Retinal pigment epithelial cell (primary cell): ENCODE results near the gene MS4A15.

Experiments used
- DNase-seq: peaks from one replicate; pipeline ENCODE4 v3.0.0-alpha.2; 2010; ENCODE audit warnings: low read depth
- H3K4me3 ChIP-seq: 2 replicates; pipeline ENCODE4 v1.5.1; 2011; ENCODE audit warnings: mild to moderate bottlenecking, low read length, control low read depth, moderate library complexity
- CTCF ChIP-seq: conservative IDR thresholded peaks from 2 replicates; pipeline ENCODE4 v1.5.1; 2011; ENCODE audit warnings: low read depth, low read length, control low read depth, inconsistent platforms

The MS4A15 gene

DNA sequence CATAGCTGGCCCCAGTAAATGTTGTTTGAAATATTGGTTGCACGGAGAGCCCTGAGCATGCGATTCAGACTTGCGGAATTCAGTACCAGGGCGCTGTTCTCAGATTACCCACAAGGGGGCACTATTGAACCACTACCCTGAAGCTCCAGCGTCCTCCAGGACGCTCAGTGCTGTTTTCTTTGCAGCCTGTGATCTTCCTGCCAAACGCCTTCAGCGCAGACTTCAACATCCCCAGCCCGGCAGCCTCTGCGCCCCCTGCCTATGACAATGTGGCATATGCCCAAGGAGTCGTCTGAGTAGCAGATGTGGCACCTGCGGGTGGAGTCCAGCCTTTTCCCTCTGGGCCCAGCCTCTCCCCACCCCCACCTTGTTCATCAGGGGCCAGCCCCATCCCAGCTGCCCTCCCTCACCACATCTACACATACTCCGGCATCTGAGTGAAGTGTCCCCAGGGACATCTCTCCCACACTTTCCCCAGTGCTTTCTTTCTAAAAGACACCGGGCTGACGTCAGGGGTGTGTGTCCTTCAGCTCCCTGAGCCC, 18.8 kb downstream of the MS4A15 start:
- no peak overlapping the region for H3K4me3 ChIP-seq
- TF ChIP-seq CTCF, result peak; percentile 97

GRCh38 chr11:60776167-60776566, 19.5 kb downstream of the MS4A15 start:
- no peak for TF ChIP-seq CTCF
- H3K4me3 ChIP-seq, result no peak overlapping the region

More for the DNA sequence above, 18.8 kb downstream of the MS4A15 start:
- peak; percentile 49 for DNase-seq

DNA sequence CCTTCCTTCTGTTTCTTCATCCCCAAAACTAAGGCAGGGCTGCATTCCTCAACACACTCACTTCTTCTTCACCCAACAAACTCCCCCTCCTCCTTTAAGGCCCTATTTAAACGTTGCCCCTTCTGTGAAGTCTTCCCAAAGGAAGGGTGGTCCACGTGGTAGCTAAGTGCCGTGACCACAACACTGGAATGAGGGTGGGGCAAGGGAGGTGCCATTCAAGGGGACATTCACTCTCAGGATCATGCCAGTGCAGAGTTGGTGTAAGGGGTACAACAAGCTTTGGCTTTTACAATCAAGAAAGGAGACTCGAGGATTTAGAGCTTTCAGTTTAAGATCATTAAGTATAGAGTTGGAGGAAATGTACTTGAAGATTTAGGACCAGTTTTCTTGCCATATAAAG, 20.4 kb downstream of the MS4A15 start:
- TF ChIP-seq CTCF, result no peak
- H3K4me3 ChIP-seq, result no peak overlapping the region
- no peak for DNase-seq

More at GRCh38 chr11:60776167-60776566, 19.5 kb downstream of the MS4A15 start:
- no peak for DNase-seq

GRCh38 chr11:60777572-60777971, 20.9 kb downstream of the MS4A15 start:
- DNase-seq, result peak; percentile 59
- TF ChIP-seq CTCF, result no peak
- no peak overlapping the region for H3K4me3 ChIP-seq

DNA sequence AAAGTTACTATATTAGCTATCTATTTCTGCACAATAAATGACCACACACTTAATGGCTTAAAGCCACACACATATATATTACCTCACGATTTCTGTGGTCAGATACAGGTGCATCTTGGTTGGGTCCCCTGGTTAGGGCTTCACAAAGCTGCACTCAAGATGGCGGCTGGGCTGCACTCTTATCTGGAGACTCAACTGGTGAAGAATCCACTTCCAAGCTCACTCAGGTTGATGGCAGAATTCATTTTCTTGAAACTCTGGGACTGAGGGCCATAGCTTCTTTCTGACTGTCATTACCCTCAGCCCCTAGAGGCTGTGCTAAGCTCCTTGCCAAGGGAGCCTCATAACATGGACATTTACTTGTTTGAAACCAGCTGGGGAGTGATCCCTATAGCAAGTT, 23.4 kb downstream of the MS4A15 start:
- DNase-seq, result no peak
- H3K4me3 ChIP-seq, result no peak overlapping the region
- TF ChIP-seq CTCF, result no peak

GRCh38 chr11:60780774-60781173, 24.1 kb downstream of the MS4A15 start:
- no peak for DNase-seq
- H3K4me3 ChIP-seq, result no peak overlapping the region
- no peak for TF ChIP-seq CTCF

DNA sequence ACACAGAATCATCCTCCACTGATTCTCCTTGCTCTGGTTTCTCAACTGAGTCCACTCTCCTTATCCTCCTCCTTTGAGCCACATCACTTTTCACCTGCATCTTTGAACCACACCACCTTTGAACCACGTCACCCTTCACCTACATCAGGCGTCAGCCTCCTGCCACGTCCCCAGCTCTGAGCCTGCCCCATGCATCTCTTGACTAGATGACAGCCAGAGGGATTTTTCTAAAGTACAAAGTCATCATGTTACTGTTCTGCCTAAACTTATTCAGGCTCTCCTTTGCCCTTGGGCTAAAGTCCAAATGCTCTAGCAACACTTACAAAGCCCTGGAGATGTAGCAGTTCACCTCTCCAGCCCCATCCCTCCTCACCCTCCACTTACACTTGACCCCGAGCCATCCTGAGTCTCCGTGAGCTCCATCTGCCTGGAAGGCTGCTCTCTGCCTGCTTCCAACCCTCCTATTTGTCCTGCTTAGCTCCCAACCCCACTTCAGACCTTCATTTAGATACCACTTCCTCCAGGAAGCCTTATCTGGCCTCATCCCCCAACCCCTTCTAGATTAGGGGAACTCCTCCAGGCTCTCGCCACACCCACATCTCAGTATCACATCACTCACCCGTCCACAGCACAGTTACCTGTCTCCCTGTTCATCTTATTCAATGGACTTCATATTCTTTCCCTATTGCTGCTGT, 24.8 kb downstream of the MS4A15 start:
- H3K4me3 ChIP-seq, result no peak overlapping the region
- TF ChIP-seq CTCF, result no peak
- DNase-seq, result no peak
